CD4-positive, alpha-beta T cell (primary cell): Measurements from ENCODE around the gene NEK10. TPM values are rescaled to one million over a fixed set of nuclear protein-coding genes. Genes with fewer than 3 reads are reported as not detected.

ENCODE experiments used
- ATAC-seq: fragments of 200-7000 bp; cut with Tn5 transposase; one replicate; pipeline ENCODE4 v1.10.0; 2022; ENCODE audit warnings: mild to moderate bottlenecking; ENCODE audit not compliant: poor library complexity
- CTCF ChIA-PET: fragments of 350-600 bp; sonication (Branson Sonifier 250); formaldehyde crosslinking; loops from one replicate; lab custom pipeline; 2021; ENCODE audit warnings: antibody characterized with exemption, inconsistent platforms; lab: Charles Lee
- POLR2A ChIA-PET: fragments of 350-600 bp; sonication (Branson Sonifier 250); formaldehyde crosslinking; loops from one replicate; lab custom pipeline; 2021; ENCODE audit warnings: antibody characterized with exemption, inconsistent platforms; lab: Charles Lee
- DNase-seq, 14 experiments: peaks; one replicate each; pipeline ENCODE4 v3.0.0-alpha.2; 2013 to 2020; ENCODE audit warnings: mixed read lengths in 2 of 14
- H3K27ac ChIP-seq, 2 donors: one replicate each; pipeline versions ENCODE4 v1.5.1 to v1.7.0; 2013; ENCODE audit warnings: low read length in 2 of 2, low read depth in 1 of 2, mild to moderate bottlenecking in 1 of 2
- H3K27me3 ChIP-seq, 2 experiments: 1 replicate in 1 of 2; 2 replicates in 1 of 2; pipeline versions ENCODE4 v1.6.1 to v1.7.0; 2013; ENCODE audit warnings: low read length in 2 of 2, control low read depth in 1 of 2, mild to moderate bottlenecking in 1 of 2, moderate library complexity in 1 of 2; ENCODE audit not compliant: insufficient read depth in 2 of 2, control insufficient read depth in 1 of 2
- H3K36me3 ChIP-seq: one replicate; pipeline ENCODE4 v1.6.1; 2013; ENCODE audit warnings: low read length, control low read depth; ENCODE audit not compliant: insufficient read depth
- H3K4me1 ChIP-seq: one replicate; pipeline ENCODE4 v1.6.1; 2013; ENCODE audit warnings: low read length, control low read depth; ENCODE audit not compliant: insufficient read depth
- H3K4me3 ChIP-seq: one replicate; pipeline ENCODE4 v1.5.1; 2013; ENCODE audit warnings: mild to moderate bottlenecking, low read length, moderate library complexity
- H3K9me3 ChIP-seq, 2 experiments: 1 replicate in 1 of 2; 2 replicates in 1 of 2; pipeline versions ENCODE4 v1.6.1 to v1.7.0; 2013; ENCODE audit warnings: low read length in 2 of 2, mild to moderate bottlenecking in 2 of 2, control low read depth in 1 of 2, moderate library complexity in 1 of 2; ENCODE audit not compliant: control insufficient read depth in 1 of 2, insufficient read depth in 1 of 2
- H3K27ac Mint-ChIP-seq: one replicate; pipeline ENCODE4 v1.8.0; 2020; ENCODE audit warnings: mixed read lengths
- H3K27me3 Mint-ChIP-seq: one replicate; pipeline ENCODE4 v1.8.0; 2021; ENCODE audit warnings: mixed read lengths
- H3K36me3 Mint-ChIP-seq: one replicate; pipeline ENCODE4 v1.8.0; 2021; ENCODE audit warnings: low read depth, mixed read lengths
- H3K4me1 Mint-ChIP-seq: one replicate; pipeline ENCODE4 v1.8.0; 2021; ENCODE audit warnings: low read depth, mixed read lengths
- H3K4me3 Mint-ChIP-seq: one replicate; pipeline ENCODE4 v1.8.0; 2020; ENCODE audit warnings: mild to moderate bottlenecking, mixed read lengths
- H3K9me3 Mint-ChIP-seq: one replicate; pipeline ENCODE4 v1.8.0; 2020; ENCODE audit warnings: mixed read lengths
- intact Hi-C, 2 experiments: fragments of 100-400 bp; cut with DNase I in 1 of 2; cut with micrococcal nuclease in 1 of 2; formaldehyde crosslinking; loops; one replicate each; pipeline versions ENCODE4 v1.15.1 to v1.9.0; 2023 to 2025; cut with DNase I, micrococcal nuclease
- total RNA-seq, 174 experiments: library from RNA in 2 of 174; stranded (reverse) in 2 of 174; gene quantifications; one replicate each; pipeline ENCODE4 v1.2.3 and lab custom pipeline; 2021 to 2026
- TF ChIP-seq, protein P1 (sequence below): fragments of 200-600 bp; IDR thresholded peaks from one replicate; pipeline ENCODE4 v1.8.0; 2022; ENCODE audit warnings: antibody characterized with exemption, mild to moderate bottlenecking

The NEK10 gene
- total RNA-seq, 2 experiments from 2014 or later, result 0.61 to 0.77 TPM

DNA sequence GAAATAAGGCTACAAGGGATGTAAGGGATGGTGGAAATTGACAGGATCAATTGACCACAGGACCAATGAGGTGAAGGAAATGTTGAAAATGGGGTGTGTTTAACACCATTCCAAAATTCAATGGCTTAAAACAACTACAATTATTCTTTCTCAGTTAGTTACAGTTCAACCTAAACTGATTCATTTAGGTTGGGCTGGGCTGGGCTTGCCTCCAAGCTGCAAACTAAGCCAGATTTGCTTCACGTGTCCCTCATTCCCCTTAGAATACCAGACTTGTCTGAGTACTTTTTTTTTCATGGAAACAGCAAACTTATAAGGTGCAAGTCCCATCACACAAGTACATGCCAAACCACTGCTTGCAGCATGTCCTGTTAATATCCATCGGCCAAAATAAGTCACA lies 280.1 kb downstream of the NEK10 start:
- CTCF ChIA-PET, result no interaction called here
- Histone ChIP-seq H3K27me3 (no peaks in the 10 kb centered on the region), H3K36me3 (no peaks in the 10 kb centered on the region), H3K4me3 (no peak overlapping the region), H3K4me1 (no peaks in the 10 kb centered on the region), H3K9me3 (no peaks in the 10 kb centered on the region), H3K27ac (no peak overlapping the region)
- TF ChIP-seq, protein P1, sequence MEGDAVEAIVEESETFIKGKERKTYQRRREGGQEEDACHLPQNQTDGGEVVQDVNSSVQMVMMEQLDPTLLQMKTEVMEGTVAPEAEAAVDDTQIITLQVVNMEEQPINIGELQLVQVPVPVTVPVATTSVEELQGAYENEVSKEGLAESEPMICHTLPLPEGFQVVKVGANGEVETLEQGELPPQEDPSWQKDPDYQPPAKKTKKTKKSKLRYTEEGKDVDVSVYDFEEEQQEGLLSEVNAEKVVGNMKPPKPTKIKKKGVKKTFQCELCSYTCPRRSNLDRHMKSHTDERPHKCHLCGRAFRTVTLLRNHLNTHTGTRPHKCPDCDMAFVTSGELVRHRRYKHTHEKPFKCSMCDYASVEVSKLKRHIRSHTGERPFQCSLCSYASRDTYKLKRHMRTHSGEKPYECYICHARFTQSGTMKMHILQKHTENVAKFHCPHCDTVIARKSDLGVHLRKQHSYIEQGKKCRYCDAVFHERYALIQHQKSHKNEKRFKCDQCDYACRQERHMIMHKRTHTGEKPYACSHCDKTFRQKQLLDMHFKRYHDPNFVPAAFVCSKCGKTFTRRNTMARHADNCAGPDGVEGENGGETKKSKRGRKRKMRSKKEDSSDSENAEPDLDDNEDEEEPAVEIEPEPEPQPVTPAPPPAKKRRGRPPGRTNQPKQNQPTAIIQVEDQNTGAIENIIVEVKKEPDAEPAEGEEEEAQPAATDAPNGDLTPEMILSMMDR, result no peak
- H3K4me1 Mint-ChIP-seq, result no peaks in the 10 kb centered on the region
- DNase-seq (no peak), ATAC-seq (no peak)
- H3K36me3 Mint-ChIP-seq, result no peaks in the 10 kb centered on the region
- POLR2A ChIA-PET, result no interaction called here
- no peak overlapping the region for H3K4me3 Mint-ChIP-seq
- H3K27ac Mint-ChIP-seq, result no peak overlapping the region
- peaks cover 6% of the 10 kb centered on the region for H3K27me3 Mint-ChIP-seq
- intact Hi-C loops, result no loop called here
- no peaks in the 10 kb centered on the region for H3K9me3 Mint-ChIP-seq

DNA sequence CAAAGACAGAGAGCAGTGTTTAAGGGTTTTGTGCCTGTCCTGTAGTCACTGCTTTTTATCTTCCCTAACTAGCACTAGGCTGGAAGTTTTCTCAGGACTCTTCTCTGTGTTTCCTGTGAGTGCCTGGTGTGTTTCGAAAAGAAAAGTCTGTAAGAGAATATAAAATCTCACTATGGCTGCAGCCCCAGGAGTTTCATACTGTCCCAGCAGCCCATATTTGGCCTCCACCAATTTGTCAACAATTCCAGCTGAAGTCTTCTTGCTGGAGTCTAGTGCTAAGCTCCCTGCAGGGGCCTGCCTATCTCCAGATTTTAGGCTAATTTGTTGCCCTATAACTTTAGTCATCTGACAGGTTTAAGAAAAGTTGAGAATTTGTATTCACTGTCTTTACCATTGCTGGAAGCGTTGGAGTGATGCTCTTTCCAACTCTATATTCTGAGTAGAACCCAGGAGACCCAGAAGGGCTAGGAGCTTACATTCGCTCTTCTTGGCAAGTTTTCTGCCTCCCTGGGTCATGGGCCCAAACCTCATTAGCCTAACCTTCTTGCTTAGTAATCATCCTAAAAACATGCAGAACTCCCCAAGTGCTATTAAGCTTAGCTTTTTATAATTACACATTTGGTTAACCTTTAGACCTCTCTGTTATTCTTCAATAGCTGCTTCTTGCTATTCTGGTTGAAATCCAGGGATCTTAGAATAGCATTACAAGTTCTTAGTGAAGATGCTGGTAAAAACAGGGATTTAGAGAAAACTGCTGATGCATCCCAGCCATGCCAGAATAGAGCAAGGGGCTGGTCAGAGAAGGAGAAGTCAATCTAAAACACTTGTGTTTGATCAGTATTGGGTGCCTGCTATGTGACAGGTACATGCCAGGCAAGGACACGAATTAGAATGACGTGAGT lies 283.1 kb downstream of the NEK10 start:
- DNase-seq (no peak), ATAC-seq (no peak)
- Mint-ChIP-seq H3K27ac (no peak overlapping the region), H3K4me3 (no peak overlapping the region), H3K4me1 (no peaks in the 10 kb centered on the region), H3K27me3 (peaks cover 6% of the 10 kb centered on the region), H3K9me3 (no peaks in the 10 kb centered on the region), H3K36me3 (no peaks in the 10 kb centered on the region)
- TF ChIP-seq, protein P1, result no peak
- H3K27me3 ChIP-seq, result no peaks in the 10 kb centered on the region
- ChIA-PET POLR2A (no interaction called here), CTCF (no interaction called here)
- intact Hi-C loops, result no loop called here
- H3K9me3 ChIP-seq, result no peaks in the 10 kb centered on the region
- H3K27ac ChIP-seq, result no peak overlapping the region
- no peaks in the 10 kb centered on the region for H3K4me1 ChIP-seq
- no peaks in the 10 kb centered on the region for H3K36me3 ChIP-seq
- no peak overlapping the region for H3K4me3 ChIP-seq

GRCh38 chr3:27081992-27082607 lies 287.1 kb downstream of the NEK10 start:
- TF ChIP-seq, protein P1, result no peak
- H3K36me3 ChIP-seq, result no peaks in the 10 kb centered on the region
- no peak overlapping the region for H3K27ac ChIP-seq
- no peaks in the 10 kb centered on the region for H3K36me3 Mint-ChIP-seq
- H3K4me1 Mint-ChIP-seq, result no peaks in the 10 kb centered on the region
- intact Hi-C loops, result no loop called here
- no peaks in the 10 kb centered on the region for H3K9me3 Mint-ChIP-seq
- CTCF ChIA-PET, result no interaction called here
- no peaks in the 10 kb centered on the region for H3K27me3 ChIP-seq
- peaks cover 6% of the 10 kb centered on the region for H3K27me3 Mint-ChIP-seq
- no peaks in the 10 kb centered on the region for H3K4me1 ChIP-seq
- no peak overlapping the region for H3K27ac Mint-ChIP-seq
- no peak overlapping the region for H3K4me3 ChIP-seq
- no peak overlapping the region for H3K4me3 Mint-ChIP-seq
- no peaks in the 10 kb centered on the region for H3K9me3 ChIP-seq
- DNase-seq, result no peak
- POLR2A ChIA-PET, result no interaction called here
- no peak for ATAC-seq
